ENCODE results near the gene THOC7. TPM values are rescaled to one million over a fixed set of nuclear protein-coding genes. Genes with fewer than 3 reads are reported as not detected.

The THOC7 gene
- total RNA-seq, 1 donor from 2014 or later: 30.0 TPM

DNA sequence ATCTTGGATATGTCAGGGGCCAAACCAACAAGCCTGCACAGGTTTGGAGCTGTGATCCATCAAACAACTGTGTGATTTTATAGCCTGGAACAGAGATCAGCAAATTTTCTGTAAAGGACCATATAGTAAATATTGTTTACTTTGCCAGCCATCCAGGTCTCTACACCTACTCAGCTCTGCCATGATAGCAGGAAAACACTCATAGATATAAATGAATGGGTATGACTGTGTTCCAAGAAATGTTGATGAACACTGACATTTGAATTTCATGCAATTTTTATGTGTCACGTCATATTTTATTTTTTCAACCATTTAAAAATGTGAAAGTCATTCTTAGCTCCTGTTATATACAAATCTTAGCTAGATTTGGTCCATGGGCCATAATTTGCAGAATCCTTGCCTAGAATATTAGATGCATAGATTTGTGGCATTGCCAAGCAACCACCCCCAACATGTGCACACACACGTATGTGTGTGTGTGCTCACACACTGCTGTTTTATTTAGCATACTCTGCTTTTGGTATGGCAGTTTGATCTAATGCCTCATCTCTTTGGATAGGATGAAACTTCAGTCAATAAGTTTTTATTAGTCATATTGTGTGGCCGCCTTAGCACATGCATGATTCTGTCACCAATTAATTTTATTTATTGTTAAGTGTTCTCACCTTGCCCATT is 6.5 kb upstream of the THOC7 start:
- peak; percentile 35 for DNase-seq (ENCODE audit: low read depth)
- no peaks in the 10 kb centered on the region for H3K36me3 ChIP-seq (ENCODE audit: control insufficient read depth, insufficient read depth, low read length)
- no peak for TF ChIP-seq CTCF (IDR thresholded peaks at IDR 0.05; ENCODE audit: insufficient read depth, low read length, severe bottlenecking)
- no peaks in the 10 kb centered on the region for H3K27me3 ChIP-seq (ENCODE audit: control insufficient read depth, insufficient read depth, low read length)
- H3K4me3 ChIP-seq (ENCODE audit: low read depth, low read length): no peak overlapping the region
- FAIRE-seq: no peak

- no peak for TF ChIP-seq CTCF (IDR thresholded peaks at IDR 0.05; ENCODE audit: insufficient read depth, low read length, severe bottlenecking)
- no peak for DNase-seq (ENCODE audit: low read depth)
- FAIRE-seq: no peak
- Histone ChIP-seq H3K4me3 (ENCODE audit: low read depth, low read length) (no peak overlapping the region), H3K27me3 (ENCODE audit: control insufficient read depth, insufficient read depth, low read length) (no peaks in the 10 kb centered on the region), H3K36me3 (ENCODE audit: control insufficient read depth, insufficient read depth, low read length) (no peaks in the 10 kb centered on the region)
Measured at GRCh38 chr3:63867225-63867624, 3.6 kb upstream of the THOC7 start.

GRCh38 chr3:63864965-63865327 is 1.3 kb upstream of the THOC7 start:
- Histone ChIP-seq H3K27me3 (ENCODE audit: control insufficient read depth, insufficient read depth, low read length) (no peaks in the 10 kb centered on the region), H3K36me3 (ENCODE audit: control insufficient read depth, insufficient read depth, low read length) (no peaks in the 10 kb centered on the region)
- no peak for FAIRE-seq

GRCh38 chr3:63864008-63864964 is 681 bp upstream of the THOC7 start:
- peak overlapping the region; percentile 83 for H3K4me3 ChIP-seq (ENCODE audit: low read depth, low read length)
- H3K36me3 ChIP-seq (ENCODE audit: control insufficient read depth, insufficient read depth, low read length): no peaks in the 10 kb centered on the region
- no peak for DNase-seq (ENCODE audit: low read depth)
- no peak for TF ChIP-seq CTCF (IDR thresholded peaks at IDR 0.05; ENCODE audit: insufficient read depth, low read length, severe bottlenecking)
- no peak for FAIRE-seq
- no peaks in the 10 kb centered on the region for H3K27me3 ChIP-seq (ENCODE audit: control insufficient read depth, insufficient read depth, low read length)

More at GRCh38 chr3:63864965-63865327, 1.3 kb upstream of the THOC7 start:
- H3K4me3 ChIP-seq (ENCODE audit: low read depth, low read length): peak overlapping the region; percentile 83
- no peak for DNase-seq (ENCODE audit: low read depth)
- TF ChIP-seq CTCF (IDR thresholded peaks at IDR 0.05; ENCODE audit: insufficient read depth, low read length, severe bottlenecking): no peak

- no peak for TF ChIP-seq CTCF (IDR thresholded peaks at IDR 0.05; ENCODE audit: insufficient read depth, low read length, severe bottlenecking)
- Histone ChIP-seq H3K4me3 (ENCODE audit: low read depth, low read length) (peak overlapping the region; percentile 87), H3K27me3 (ENCODE audit: control insufficient read depth, insufficient read depth, low read length) (no peaks in the 10 kb centered on the region), H3K36me3 (ENCODE audit: control insufficient read depth, insufficient read depth, low read length) (no peaks in the 10 kb centered on the region)
- DNase-seq (ENCODE audit: low read depth) (no peak), FAIRE-seq (no peak)
Measured at GRCh38 chr3:63862804-63863149, 828 bp downstream of the THOC7 start.
